Loucy (cell line): ENCODE measurements around the gene ANO9.

Experiments
- H2AFZ ChIP-seq: fragments of 200-600 bp; sonication (generic); 2 replicates; pipeline ENCODE4 v1.6.0; 2016; ENCODE audit warnings: antibody characterized with exemption, mild to moderate bottlenecking, low read length, moderate library complexity
- H3F3A ChIP-seq: fragments of 200-600 bp; 2 replicates; pipeline ENCODE4 v1.6.0; 2016; ENCODE audit warnings: antibody characterized with exemption, low read depth, mild to moderate bottlenecking
- H3K27me3 ChIP-seq: fragments of 200-600 bp; sonication (generic); 2 replicates; pipeline ENCODE4 v1.6.1; 2014; ENCODE audit warnings: low read length, mild to moderate bottlenecking; ENCODE audit not compliant: insufficient read depth, poor library complexity, severe bottlenecking
- H3K36me3 ChIP-seq: fragments of 200-600 bp; sonication (generic); 2 replicates; pipeline ENCODE4 v1.6.1; 2016; ENCODE audit warnings: low read length; ENCODE audit not compliant: insufficient read depth
- H3K4me1 ChIP-seq: fragments of 200-600 bp; sonication (generic); 2 replicates; pipeline ENCODE4 v1.5.1; 2014; ENCODE audit warnings: low read length, mild to moderate bottlenecking; ENCODE audit not compliant: insufficient read depth, poor library complexity, severe bottlenecking
- H3K4me2 ChIP-seq: fragments of 200-600 bp; sonication (generic); 2 replicates; pipeline ENCODE4 v1.6.0; 2014; ENCODE audit warnings: antibody characterized with exemption, low read length, low read depth, mild to moderate bottlenecking; ENCODE audit not compliant: poor library complexity, severe bottlenecking
- H3K4me3 ChIP-seq: fragments of 200-600 bp; sonication (generic); 2 replicates; pipeline ENCODE4 v1.5.1; 2014; ENCODE audit warnings: low read length, mild to moderate bottlenecking, mixed read lengths; ENCODE audit not compliant: poor library complexity, severe bottlenecking
- H3K79me2 ChIP-seq: fragments of 200-600 bp; sonication (generic); 2 replicates; pipeline ENCODE4 v1.6.1; 2014; ENCODE audit warnings: low read length; ENCODE audit not compliant: insufficient read depth
- H3K9ac ChIP-seq: fragments of 200-600 bp; sonication (generic); 2 replicates; pipeline ENCODE4 v1.6.0; 2014; ENCODE audit warnings: mild to moderate bottlenecking, low read depth, low read length, moderate library complexity; ENCODE audit not compliant: poor library complexity, severe bottlenecking
- H3K9me2 ChIP-seq: fragments of 200-600 bp; sonication (generic); replicated peaks from 2 replicates; pipeline ENCODE4 v1.6.1; 2016; ENCODE audit warnings: low read depth, low read length, mixed read lengths
- H3K9me3 ChIP-seq: fragments of 200-600 bp; sonication (generic); 2 replicates; pipeline ENCODE4 v1.6.1; 2014; ENCODE audit warnings: mild to moderate bottlenecking, antibody characterized with exemption, low read length, low read depth; ENCODE audit not compliant: insufficient read depth
- H4K20me1 ChIP-seq: fragments of 200-600 bp; sonication (generic); 2 replicates; pipeline ENCODE4 v1.6.0; 2014; ENCODE audit warnings: antibody characterized with exemption, low read length, mild to moderate bottlenecking; ENCODE audit not compliant: insufficient read depth, poor library complexity, severe bottlenecking
- CTCF ChIP-seq: fragments of 200-600 bp; sonication (generic); conservative IDR thresholded peaks from 2 replicates; pipeline ENCODE4 v1.5.1; 2014; ENCODE audit warnings: mild to moderate bottlenecking, antibody characterized with exemption, low read length
- EZH2phosphoT487 ChIP-seq: fragments of 200-600 bp; IDR thresholded peaks from 2 replicates; pipeline ENCODE4 v1.6.1; 2018; ENCODE audit warnings: antibody characterized with exemption, mild to moderate bottlenecking, moderate library complexity, borderline replicate concordance

The ANO9 gene

GRCh38 chr11:468036-468435 is 26.2 kb upstream of the ANO9 start:
- Histone ChIP-seq H3K9ac (no peak overlapping the region), H4K20me1 (no peaks in the 10 kb centered on the region), H3K79me2 (no peaks in the 10 kb centered on the region), H2AFZ (no peak overlapping the region), H3K9me2 (no peaks in the 10 kb centered on the region), H3K9me3 (no peaks in the 10 kb centered on the region), H3K4me3 (no peak overlapping the region), H3K36me3 (no peaks in the 10 kb centered on the region), H3K4me2 (no peak overlapping the region), H3K4me1 (no peaks in the 10 kb centered on the region), H3K27me3 (no peaks in the 10 kb centered on the region), H3F3A (no peaks in the 10 kb centered on the region)
- TF ChIP-seq CTCF, result no peak
- no peak for TF ChIP-seq EZH2phosphoT487

- no peak for TF ChIP-seq CTCF
- H3K9me3 ChIP-seq, result no peaks in the 10 kb centered on the region
- peaks cover 5% of the 10 kb centered on the region; the same call in 1 of the 2 replicates for H3K36me3 ChIP-seq
- no peaks in the 10 kb centered on the region for H3K27me3 ChIP-seq
- H2AFZ ChIP-seq, result no peak overlapping the region
- no peaks in the 10 kb centered on the region for H3K4me1 ChIP-seq
- no peaks in the 10 kb centered on the region for H4K20me1 ChIP-seq
- peaks cover 3% of the 10 kb centered on the region; the same call in 1 of the 2 replicates for H3K79me2 ChIP-seq
- no peaks in the 10 kb centered on the region for H3F3A ChIP-seq
- no peak overlapping the region for H3K4me2 ChIP-seq
- H3K4me3 ChIP-seq, result no peak overlapping the region
- H3K9me2 ChIP-seq, result no peaks in the 10 kb centered on the region
- H3K9ac ChIP-seq, result no peak overlapping the region
Observed at GRCh38 chr11:465896-466530, 24.2 kb upstream of the ANO9 start.

GRCh38 chr11:464316-464715 is 22.5 kb upstream of the ANO9 start:
- H3K4me3 ChIP-seq, result no peak overlapping the region
- TF ChIP-seq EZH2phosphoT487, result no peak
- TF ChIP-seq CTCF, result no peak
- H3F3A ChIP-seq, result no peaks in the 10 kb centered on the region
- no peak overlapping the region for H3K4me2 ChIP-seq
- H3K9me2 ChIP-seq, result no peaks in the 10 kb centered on the region
- H3K9me3 ChIP-seq, result no peaks in the 10 kb centered on the region
- H3K9ac ChIP-seq, result no peak overlapping the region
- H3K27me3 ChIP-seq, result no peaks in the 10 kb centered on the region
- no peaks in the 10 kb centered on the region for H3K4me1 ChIP-seq
- H3K79me2 ChIP-seq, result peaks cover 3% of the 10 kb centered on the region; the same call in 1 of the 2 replicates
- H2AFZ ChIP-seq, result no peak overlapping the region
- H4K20me1 ChIP-seq, result no peaks in the 10 kb centered on the region
- H3K36me3 ChIP-seq, result peaks cover 9% of the 10 kb centered on the region; the same call in 1 of the 2 replicates
